GM23338 (cell line): Measurements from ENCODE around the gene ABCC6.

Experiments used
- CREB1 ChIP-seq: fragments of 250-450 bp; sonication (Bioruptor Pico); IDR thresholded peaks from 2 replicates; pipeline ENCODE4 v1.5.0; 2020; ENCODE audit warnings: low read depth, mild to moderate bottlenecking, moderate library complexity
- EZH2 ChIP-seq: fragments of 200-600 bp; sonication (generic); IDR thresholded peaks from one replicate; pipeline ENCODE4 v1.8.0; 2017; ENCODE audit warnings: antibody characterized with exemption, mild to moderate bottlenecking, low read depth; ENCODE audit not compliant: unreplicated experiment
- EZH2phosphoT487 ChIP-seq: fragments of 200-600 bp; sonication (generic); IDR thresholded peaks from one replicate; pipeline ENCODE4 v1.8.1; 2018; ENCODE audit warnings: antibody characterized with exemption; ENCODE audit not compliant: unreplicated experiment
- JUNB ChIP-seq: IDR thresholded peaks from one replicate; pipeline ENCODE4 v1.6.1; 2016; ENCODE audit warnings: antibody characterized with exemption; ENCODE audit not compliant: unreplicated experiment
- POLR2AphosphoS5 ChIP-seq: IDR thresholded peaks from 2 replicates; pipeline ENCODE4 v1.6.1; 2016; ENCODE audit warnings: antibody characterized with exemption, low read depth
- ZNF331 ChIP-seq: fragments of 250-450 bp; sonication (Bioruptor Pico); IDR thresholded peaks from 2 replicates; pipeline ENCODE4 v1.5.0; 2020; ENCODE audit warnings: low read depth, mild to moderate bottlenecking, moderate library complexity
- TF ChIP-seq, protein P1 (sequence below), 2 experiments: fragments of 200-600 bp in 1 of 2; sonication (generic) in 1 of 2; conservative IDR thresholded peaks; 2 replicates each; pipeline versions ENCODE4 v1.5.1 to v1.6.1; 2016 to 2017; ENCODE audit warnings: antibody characterized with exemption in 2 of 2, low read depth in 2 of 2, mild to moderate bottlenecking in 2 of 2, moderate library complexity in 1 of 2
- TF ChIP-seq, protein P2 (sequence below): IDR thresholded peaks from one replicate; pipeline ENCODE4 v1.6.1; 2018; ENCODE audit warnings: antibody characterized with exemption; ENCODE audit not compliant: unreplicated experiment
- TF ChIP-seq, protein P3 (sequence below): fragments of 250-450 bp; sonication (Bioruptor Pico); IDR thresholded peaks from 2 replicates; pipeline ENCODE4 v1.5.0; 2020; ENCODE audit warnings: mild to moderate bottlenecking, moderate library complexity
- TF ChIP-seq, protein P4 (sequence below): IDR thresholded peaks from 2 replicates; pipeline ENCODE4 v1.6.1; 2016; ENCODE audit warnings: antibody characterized with exemption

DNA sequence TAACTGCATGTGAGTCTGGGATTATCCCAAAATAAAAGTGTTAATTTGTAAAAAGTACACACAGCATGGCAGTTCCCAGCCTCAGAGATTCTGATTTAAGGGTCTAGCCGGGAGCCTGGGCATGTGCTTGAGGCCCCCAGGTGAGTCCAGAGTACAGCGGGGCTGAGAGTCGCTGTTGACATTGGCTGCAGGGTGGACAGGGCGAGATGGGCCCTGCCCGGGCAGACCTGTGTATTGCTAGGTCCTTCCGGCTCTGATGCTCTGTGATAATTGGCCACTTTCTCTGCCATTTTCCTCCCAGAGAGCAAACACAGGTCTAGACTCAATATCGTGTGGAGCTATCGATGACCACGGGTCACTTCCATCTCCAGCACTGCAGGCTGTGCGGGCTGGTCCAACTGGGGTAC, 73.6 kb downstream of the ABCC6 start:
- TF ChIP-seq, protein P1, sequence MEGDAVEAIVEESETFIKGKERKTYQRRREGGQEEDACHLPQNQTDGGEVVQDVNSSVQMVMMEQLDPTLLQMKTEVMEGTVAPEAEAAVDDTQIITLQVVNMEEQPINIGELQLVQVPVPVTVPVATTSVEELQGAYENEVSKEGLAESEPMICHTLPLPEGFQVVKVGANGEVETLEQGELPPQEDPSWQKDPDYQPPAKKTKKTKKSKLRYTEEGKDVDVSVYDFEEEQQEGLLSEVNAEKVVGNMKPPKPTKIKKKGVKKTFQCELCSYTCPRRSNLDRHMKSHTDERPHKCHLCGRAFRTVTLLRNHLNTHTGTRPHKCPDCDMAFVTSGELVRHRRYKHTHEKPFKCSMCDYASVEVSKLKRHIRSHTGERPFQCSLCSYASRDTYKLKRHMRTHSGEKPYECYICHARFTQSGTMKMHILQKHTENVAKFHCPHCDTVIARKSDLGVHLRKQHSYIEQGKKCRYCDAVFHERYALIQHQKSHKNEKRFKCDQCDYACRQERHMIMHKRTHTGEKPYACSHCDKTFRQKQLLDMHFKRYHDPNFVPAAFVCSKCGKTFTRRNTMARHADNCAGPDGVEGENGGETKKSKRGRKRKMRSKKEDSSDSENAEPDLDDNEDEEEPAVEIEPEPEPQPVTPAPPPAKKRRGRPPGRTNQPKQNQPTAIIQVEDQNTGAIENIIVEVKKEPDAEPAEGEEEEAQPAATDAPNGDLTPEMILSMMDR (conservative IDR thresholded peaks at IDR 0.05; ENCODE audit: low read depth in 2 of 2), result no peak
- no peak for TF ChIP-seq EZH2
- TF ChIP-seq, protein P2, sequence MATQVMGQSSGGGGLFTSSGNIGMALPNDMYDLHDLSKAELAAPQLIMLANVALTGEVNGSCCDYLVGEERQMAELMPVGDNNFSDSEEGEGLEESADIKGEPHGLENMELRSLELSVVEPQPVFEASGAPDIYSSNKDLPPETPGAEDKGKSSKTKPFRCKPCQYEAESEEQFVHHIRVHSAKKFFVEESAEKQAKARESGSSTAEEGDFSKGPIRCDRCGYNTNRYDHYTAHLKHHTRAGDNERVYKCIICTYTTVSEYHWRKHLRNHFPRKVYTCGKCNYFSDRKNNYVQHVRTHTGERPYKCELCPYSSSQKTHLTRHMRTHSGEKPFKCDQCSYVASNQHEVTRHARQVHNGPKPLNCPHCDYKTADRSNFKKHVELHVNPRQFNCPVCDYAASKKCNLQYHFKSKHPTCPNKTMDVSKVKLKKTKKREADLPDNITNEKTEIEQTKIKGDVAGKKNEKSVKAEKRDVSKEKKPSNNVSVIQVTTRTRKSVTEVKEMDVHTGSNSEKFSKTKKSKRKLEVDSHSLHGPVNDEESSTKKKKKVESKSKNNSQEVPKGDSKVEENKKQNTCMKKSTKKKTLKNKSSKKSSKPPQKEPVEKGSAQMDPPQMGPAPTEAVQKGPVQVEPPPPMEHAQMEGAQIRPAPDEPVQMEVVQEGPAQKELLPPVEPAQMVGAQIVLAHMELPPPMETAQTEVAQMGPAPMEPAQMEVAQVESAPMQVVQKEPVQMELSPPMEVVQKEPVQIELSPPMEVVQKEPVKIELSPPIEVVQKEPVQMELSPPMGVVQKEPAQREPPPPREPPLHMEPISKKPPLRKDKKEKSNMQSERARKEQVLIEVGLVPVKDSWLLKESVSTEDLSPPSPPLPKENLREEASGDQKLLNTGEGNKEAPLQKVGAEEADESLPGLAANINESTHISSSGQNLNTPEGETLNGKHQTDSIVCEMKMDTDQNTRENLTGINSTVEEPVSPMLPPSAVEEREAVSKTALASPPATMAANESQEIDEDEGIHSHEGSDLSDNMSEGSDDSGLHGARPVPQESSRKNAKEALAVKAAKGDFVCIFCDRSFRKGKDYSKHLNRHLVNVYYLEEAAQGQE, result no peak
- TF ChIP-seq CREB1 (CRISPR knock-in tag), result no peak
- no peak for TF ChIP-seq EZH2phosphoT487
- TF ChIP-seq, protein P3, sequence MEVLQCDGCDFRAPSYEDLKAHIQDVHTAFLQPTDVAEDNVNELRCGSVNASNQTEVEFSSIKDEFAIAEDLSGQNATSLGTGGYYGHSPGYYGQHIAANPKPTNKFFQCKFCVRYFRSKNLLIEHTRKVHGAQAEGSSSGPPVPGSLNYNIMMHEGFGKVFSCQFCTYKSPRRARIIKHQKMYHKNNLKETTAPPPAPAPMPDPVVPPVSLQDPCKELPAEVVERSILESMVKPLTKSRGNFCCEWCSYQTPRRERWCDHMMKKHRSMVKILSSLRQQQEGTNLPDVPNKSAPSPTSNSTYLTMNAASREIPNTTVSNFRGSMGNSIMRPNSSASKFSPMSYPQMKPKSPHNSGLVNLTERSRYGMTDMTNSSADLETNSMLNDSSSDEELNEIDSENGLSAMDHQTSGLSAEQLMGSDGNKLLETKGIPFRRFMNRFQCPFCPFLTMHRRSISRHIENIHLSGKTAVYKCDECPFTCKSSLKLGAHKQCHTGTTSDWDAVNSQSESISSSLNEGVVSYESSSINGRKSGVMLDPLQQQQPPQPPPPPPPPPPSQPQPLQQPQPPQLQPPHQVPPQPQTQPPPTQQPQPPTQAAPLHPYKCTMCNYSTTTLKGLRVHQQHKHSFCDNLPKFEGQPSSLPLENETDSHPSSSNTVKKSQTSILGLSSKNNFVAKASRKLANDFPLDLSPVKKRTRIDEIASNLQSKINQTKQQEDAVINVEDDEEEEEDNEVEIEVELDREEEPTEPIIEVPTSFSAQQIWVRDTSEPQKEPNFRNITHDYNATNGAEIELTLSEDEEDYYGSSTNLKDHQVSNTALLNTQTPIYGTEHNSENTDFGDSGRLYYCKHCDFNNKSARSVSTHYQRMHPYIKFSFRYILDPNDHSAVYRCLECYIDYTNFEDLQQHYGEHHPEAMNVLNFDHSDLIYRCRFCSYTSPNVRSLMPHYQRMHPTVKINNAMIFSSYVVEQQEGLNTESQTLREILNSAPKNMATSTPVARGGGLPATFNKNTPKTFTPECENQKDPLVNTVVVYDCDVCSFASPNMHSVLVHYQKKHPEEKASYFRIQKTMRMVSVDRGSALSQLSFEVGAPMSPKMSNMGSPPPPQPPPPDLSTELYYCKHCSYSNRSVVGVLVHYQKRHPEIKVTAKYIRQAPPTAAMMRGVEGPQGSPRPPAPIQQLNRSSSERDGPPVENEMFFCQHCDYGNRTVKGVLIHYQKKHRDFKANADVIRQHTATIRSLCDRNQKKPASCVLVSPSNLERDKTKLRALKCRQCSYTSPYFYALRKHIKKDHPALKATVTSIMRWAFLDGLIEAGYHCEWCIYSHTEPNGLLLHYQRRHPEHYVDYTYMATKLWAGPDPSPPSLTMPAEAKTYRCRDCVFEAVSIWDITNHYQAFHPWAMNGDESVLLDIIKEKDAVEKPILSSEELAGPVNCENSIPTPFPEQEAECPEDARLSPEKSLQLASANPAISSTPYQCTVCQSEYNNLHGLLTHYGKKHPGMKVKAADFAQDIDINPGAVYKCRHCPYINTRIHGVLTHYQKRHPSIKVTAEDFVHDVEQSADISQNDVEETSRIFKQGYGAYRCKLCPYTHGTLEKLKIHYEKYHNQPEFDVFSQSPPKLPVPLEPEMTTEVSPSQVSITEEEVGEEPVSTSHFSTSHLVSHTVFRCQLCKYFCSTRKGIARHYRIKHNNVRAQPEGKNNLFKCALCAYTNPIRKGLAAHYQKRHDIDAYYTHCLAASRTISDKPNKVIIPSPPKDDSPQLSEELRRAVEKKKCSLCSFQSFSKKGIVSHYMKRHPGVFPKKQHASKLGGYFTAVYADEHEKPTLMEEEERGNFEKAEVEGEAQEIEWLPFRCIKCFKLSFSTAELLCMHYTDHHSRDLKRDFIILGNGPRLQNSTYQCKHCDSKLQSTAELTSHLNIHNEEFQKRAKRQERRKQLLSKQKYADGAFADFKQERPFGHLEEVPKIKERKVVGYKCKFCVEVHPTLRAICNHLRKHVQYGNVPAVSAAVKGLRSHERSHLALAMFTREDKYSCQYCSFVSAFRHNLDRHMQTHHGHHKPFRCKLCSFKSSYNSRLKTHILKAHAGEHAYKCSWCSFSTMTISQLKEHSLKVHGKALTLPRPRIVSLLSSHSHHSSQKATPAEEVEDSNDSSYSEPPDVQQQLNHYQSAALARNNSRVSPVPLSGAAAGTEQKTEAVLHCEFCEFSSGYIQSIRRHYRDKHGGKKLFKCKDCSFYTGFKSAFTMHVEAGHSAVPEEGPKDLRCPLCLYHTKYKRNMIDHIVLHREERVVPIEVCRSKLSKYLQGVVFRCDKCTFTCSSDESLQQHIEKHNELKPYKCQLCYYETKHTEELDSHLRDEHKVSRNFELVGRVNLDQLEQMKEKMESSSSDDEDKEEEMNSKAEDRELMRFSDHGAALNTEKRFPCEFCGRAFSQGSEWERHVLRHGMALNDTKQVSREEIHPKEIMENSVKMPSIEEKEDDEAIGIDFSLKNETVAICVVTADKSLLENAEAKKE (CRISPR knock-in tag), result no peak
- TF ChIP-seq POLR2AphosphoS5, result no peak
- no peak for TF ChIP-seq JUNB
- TF ChIP-seq ZNF331 (CRISPR knock-in tag), result no peak
- TF ChIP-seq, protein P4, sequence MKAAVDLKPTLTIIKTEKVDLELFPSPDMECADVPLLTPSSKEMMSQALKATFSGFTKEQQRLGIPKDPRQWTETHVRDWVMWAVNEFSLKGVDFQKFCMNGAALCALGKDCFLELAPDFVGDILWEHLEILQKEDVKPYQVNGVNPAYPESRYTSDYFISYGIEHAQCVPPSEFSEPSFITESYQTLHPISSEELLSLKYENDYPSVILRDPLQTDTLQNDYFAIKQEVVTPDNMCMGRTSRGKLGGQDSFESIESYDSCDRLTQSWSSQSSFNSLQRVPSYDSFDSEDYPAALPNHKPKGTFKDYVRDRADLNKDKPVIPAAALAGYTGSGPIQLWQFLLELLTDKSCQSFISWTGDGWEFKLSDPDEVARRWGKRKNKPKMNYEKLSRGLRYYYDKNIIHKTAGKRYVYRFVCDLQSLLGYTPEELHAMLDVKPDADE, result no peak
